Measurements from ENCODE around the gene NKAIN4.

The NKAIN4 gene

GRCh38 chr20:63293456-63293855, 39.2 kb upstream of the NKAIN4 start:
- no peak overlapping the region for H3K4me3 ChIP-seq (ENCODE audit: control insufficient read depth, low read depth, low read length)
- TF ChIP-seq CTCF (conservative IDR thresholded peaks at IDR 0.05; ENCODE audit: control insufficient read depth, insufficient read depth, low read depth, low read length) = no peak
- no peak for DNase-seq (ENCODE audit: low read depth)

DNA sequence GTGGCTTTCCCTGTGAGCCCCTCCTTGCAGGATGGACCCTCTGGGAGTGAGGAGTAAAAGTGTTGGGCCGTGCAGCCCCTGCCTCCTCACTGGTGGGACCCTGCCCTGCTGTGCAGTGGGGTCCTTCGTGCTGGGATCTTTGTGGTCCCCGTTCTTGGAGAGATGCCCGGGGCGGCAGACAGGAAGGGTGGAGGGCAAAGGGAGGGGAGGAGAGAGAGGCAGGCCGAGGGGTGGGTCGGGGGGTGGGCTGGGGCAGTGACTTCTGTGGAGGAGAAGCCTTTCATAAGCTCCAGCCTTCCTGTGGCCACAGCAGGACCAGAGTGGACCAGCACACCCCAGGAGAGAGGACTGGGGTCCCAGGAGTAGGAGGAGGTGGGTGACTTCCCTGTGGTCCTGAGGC, 38.6 kb upstream of the NKAIN4 start, which contains the start of gene COL20A1:
Gene COL20A1 (plus strand): TSS at position 283 of the 400 bp plus-strand sequence. CDS start 1,922 bp downstream, outside the sequence.
- no peak for TF ChIP-seq CTCF (conservative IDR thresholded peaks at IDR 0.05; ENCODE audit: control insufficient read depth, insufficient read depth, low read depth, low read length)
- DNase-seq (ENCODE audit: low read depth) = no peak
- H3K4me3 ChIP-seq (ENCODE audit: control insufficient read depth, low read depth, low read length) = no peak within 1 kb of the TSS

DNA sequence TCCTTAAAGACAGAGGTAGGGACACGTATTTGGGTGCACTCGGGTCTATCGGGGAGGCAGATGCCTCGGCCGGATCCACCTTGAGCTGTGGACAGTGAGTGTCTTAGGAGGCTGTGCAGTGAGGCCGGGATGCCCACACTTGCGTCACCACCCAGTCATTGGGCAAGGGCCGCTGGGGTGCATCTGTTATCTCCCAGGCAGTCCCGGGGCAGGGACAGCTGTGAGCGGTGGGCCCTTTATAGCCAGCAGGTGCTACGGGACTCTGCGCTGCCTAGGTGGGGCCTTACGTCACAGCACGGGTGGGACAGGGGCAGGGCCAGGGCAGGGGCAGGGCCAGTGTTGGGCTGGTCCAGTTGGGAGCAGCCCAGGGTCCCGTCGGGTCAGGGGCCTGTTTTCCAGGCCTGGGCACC, 38.0 kb upstream of the NKAIN4 start:
- no peak for DNase-seq (ENCODE audit: low read depth)
- TF ChIP-seq CTCF (conservative IDR thresholded peaks at IDR 0.05; ENCODE audit: control insufficient read depth, insufficient read depth, low read depth, low read length) = no peak
- H3K4me3 ChIP-seq (ENCODE audit: control insufficient read depth, low read depth, low read length) = no peak overlapping the region

- no peak for TF ChIP-seq CTCF (conservative IDR thresholded peaks at IDR 0.05; ENCODE audit: control insufficient read depth, insufficient read depth, low read depth, low read length)
- DNase-seq (ENCODE audit: low read depth) = no peak
- H3K4me3 ChIP-seq (ENCODE audit: control insufficient read depth, low read depth, low read length) = no peak overlapping the region
Observed at GRCh38 chr20:63291811-63292210, 37.5 kb upstream of the NKAIN4 start.

DNA sequence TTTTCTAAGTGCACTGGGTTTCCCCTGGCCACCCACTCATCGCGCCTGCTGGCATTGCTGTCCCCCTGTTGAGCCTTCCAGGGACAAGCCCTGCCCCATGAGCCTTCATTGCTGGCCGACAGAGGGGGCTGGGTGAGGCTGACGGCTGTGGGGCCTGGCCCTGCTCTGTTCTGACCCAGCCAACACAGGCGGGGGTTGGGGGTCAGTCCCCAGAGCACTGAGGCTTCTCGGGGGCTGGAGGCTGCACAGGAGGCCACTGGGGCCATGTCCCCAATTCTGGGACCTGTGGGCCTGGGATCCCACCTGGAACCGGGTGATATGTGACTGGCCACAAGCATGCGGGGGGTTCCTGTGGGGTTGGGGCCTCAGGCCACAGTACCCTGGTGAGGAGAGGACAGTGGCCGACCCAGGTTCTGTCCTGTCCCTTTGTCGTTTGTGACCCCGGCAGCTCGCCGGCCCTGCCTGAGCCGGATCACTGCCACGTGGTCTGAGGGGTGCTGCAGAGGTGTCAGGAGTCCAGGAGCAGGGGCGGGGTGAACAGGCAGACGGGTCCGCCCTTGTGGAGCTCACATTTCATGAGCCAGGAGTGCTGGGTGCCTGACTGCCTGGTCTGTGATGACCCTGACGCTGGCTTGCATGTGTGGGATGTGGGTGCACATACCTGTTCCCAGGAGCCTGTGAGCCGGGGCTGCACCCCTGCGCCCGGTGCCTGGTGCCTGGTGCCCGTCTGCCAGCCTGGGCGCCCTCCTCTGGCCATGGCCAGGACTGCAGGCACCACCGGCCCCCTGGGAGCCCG, 36.6 kb upstream of the NKAIN4 start:
- peak; percentile 47 for TF ChIP-seq CTCF (conservative IDR thresholded peaks at IDR 0.05; ENCODE audit: control insufficient read depth, insufficient read depth, low read depth, low read length)
- H3K4me3 ChIP-seq (ENCODE audit: control insufficient read depth, low read depth, low read length) = no peak overlapping the region
- peak; percentile 14 for DNase-seq (ENCODE audit: low read depth)

DNA sequence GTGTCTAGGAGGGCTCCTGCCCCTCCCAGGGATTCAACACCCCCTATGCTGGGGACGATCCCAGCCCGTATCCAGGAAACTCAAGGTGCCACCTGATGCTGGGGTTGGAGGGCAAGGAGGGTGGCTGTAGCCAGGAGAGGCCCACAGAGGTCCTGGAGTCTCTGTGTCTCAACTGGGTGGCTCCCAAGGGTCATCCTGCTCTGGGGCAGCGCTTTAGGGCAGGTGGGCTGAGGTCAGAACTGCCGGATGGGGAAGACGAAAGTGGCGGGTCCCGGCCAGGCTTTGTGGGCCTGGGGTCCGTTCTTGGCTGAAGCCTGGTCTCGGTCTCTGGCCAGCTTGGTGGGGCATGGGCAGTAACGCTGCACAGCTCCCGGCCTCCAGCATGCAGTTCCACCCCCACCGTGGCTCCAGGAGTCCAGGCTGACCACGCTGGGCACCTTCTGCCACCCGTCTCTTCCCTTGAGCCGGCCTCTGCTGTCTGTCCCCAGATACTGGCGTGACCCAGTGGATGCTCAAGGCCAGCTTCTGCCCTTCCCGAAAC, 35.9 kb upstream of the NKAIN4 start:
- TF ChIP-seq CTCF (conservative IDR thresholded peaks at IDR 0.05; ENCODE audit: control insufficient read depth, insufficient read depth, low read depth, low read length) = no peak
- H3K4me3 ChIP-seq (ENCODE audit: control insufficient read depth, low read depth, low read length) = no peak overlapping the region
- no peak for DNase-seq (ENCODE audit: low read depth)

All from fibroblast of mammary gland (primary cell).